Progenitor cell of endocrine pancreas (in vitro differentiated cells): Measurements from ENCODE around the gene NID1. TPM values are rescaled to one million over a fixed set of nuclear protein-coding genes. Genes with fewer than 3 reads are reported as not detected.

Experiments used
- DNase-seq: peaks from one replicate; pipeline ENCODE4 v3.0.0; 2021; ENCODE audit warnings: low spot score; ENCODE audit not compliant: unreplicated experiment
- H3K27ac Mint-ChIP-seq: 2 replicates; pipeline ENCODE4 v1.8.0; 2021; ENCODE audit warnings: mild to moderate bottlenecking, moderate library complexity, mixed read lengths
- H3K27me3 Mint-ChIP-seq: 2 replicates; pipeline ENCODE4 v1.8.0; 2021; ENCODE audit warnings: mixed read lengths
- H3K36me3 Mint-ChIP-seq: 2 replicates; pipeline ENCODE4 v1.8.0; 2022; ENCODE audit warnings: mixed read lengths; ENCODE audit not compliant: insufficient read depth
- H3K4me1 Mint-ChIP-seq: 2 replicates; pipeline ENCODE4 v1.8.0; 2021; ENCODE audit warnings: low read depth, mixed read lengths
- H3K4me3 Mint-ChIP-seq: 2 replicates; pipeline ENCODE4 v1.8.0; 2021; ENCODE audit warnings: low read depth, mild to moderate bottlenecking, moderate library complexity, mixed read lengths
- H3K9me3 Mint-ChIP-seq: 2 replicates; pipeline ENCODE4 v1.8.0; 2021; ENCODE audit warnings: low read depth, mixed read lengths
- CTCF ChIP-seq: fragments of 200-600 bp; sonication (generic); IDR thresholded peaks from one replicate; pipeline ENCODE4 v1.5.0; 2021; ENCODE audit warnings: antibody characterized with exemption, mild to moderate bottlenecking; ENCODE audit not compliant: unreplicated experiment
- total RNA-seq: library from RNA; stranded (reverse); gene quantifications from 2 replicates; pipeline ENCODE4 v1.2.1, GENCODE V29; 2021

The NID1 gene
- total RNA-seq, 1 donor from 2014 or later, result 21.0 TPM

GRCh38 chr1:235942979-235943575 lies 121.8 kb downstream of the NID1 start:
- peaks cover 15% of the 10 kb centered on the region for H3K4me1 Mint-ChIP-seq
- no peak overlapping the region for H3K4me3 Mint-ChIP-seq
- peaks cover 3% of the 10 kb centered on the region for H3K27me3 Mint-ChIP-seq
- H3K9me3 Mint-ChIP-seq, result peaks cover 3% of the 10 kb centered on the region
- no peak overlapping the region for H3K27ac Mint-ChIP-seq
- H3K36me3 Mint-ChIP-seq, result no peaks in the 10 kb centered on the region
- DNase-seq, result no peak
- no peak for TF ChIP-seq CTCF

- H3K27me3 Mint-ChIP-seq, result peaks cover 3% of the 10 kb centered on the region
Observed at GRCh38 chr1:235942625-235942934, 122.3 kb downstream of the NID1 start.

DNA sequence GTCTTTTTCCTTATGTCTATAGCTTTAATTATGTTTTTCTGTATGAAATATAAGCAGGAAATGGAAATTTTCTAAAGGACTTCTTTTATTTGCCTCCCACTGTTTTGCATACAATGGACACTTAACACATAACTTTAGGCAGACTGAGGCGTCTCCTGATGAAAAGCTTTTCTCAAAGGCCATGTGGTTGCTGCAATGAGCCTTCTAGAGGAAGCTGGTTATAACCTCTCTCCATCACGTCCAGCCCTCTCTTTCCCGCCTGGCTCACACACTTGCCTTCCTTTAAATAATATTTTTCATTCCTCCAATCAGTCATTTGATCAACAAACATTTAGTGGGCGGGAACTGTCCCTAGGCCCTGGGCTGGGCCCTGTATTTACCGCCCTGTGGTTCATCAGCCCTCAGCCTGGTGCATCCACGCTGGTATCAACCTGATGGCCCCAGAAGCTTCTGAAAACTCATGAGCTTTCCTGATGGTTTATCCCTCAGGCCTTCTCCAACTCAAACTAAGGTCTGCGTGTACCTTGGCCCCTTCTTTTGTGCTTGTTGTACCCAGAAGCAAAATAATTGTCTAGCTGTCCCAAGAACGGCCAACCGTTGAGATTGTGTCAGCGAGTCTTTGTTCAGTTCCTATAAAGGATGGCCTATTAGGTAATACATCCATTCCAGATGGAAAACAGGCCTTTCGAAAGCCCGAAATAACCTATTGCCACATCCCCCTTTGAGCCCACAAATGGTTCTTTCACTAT lies 122.8 kb downstream of the NID1 start:
- Mint-ChIP-seq H3K27ac (peak overlapping the region; percentile 66), H3K4me1 (peaks cover 13% of the 10 kb centered on the region), H3K4me3 (no peak overlapping the region), H3K9me3 (peaks cover 3% of the 10 kb centered on the region), H3K36me3 (no peaks in the 10 kb centered on the region), H3K27me3 (peaks cover 3% of the 10 kb centered on the region)
- DNase-seq, result no peak
- no peak for TF ChIP-seq CTCF

More at GRCh38 chr1:235942625-235942934, 122.3 kb downstream of the NID1 start:
- no peak for DNase-seq
- no peak overlapping the region for H3K4me3 Mint-ChIP-seq
- H3K27ac Mint-ChIP-seq, result no peak overlapping the region
- no peaks in the 10 kb centered on the region for H3K36me3 Mint-ChIP-seq
- peaks cover 3% of the 10 kb centered on the region for H3K9me3 Mint-ChIP-seq
- peaks cover 13% of the 10 kb centered on the region for H3K4me1 Mint-ChIP-seq
- TF ChIP-seq CTCF, result no peak

DNA sequence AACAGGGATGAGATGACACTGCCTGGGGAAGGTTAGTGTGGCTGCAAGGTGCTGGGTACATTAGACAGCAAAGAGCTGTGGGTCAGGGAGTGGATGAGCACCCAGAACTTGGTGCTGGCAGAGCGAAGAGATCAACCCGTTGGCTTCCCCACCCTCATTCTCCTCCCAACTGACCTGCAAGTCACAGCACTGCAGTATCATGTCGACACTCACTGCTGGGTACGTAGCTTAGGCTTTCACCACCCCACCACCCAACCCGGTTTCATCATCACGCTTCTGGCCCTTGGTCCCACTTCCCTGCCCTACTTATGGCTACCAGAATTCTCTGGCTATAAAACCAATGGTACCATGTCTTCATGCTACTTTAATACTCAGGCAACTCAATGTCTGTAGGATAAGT lies 124.6 kb downstream of the NID1 start:
- TF ChIP-seq CTCF, result no peak

GRCh38 chr1:235939480-235939775 lies 125.5 kb downstream of the NID1 start:
- H3K36me3 Mint-ChIP-seq, result no peaks in the 10 kb centered on the region
- H3K4me1 Mint-ChIP-seq, result peaks cover 11% of the 10 kb centered on the region
- no peak for TF ChIP-seq CTCF
- no peak overlapping the region for H3K4me3 Mint-ChIP-seq
- peak overlapping the region; percentile 66 for H3K27ac Mint-ChIP-seq
- peaks cover 3% of the 10 kb centered on the region for H3K27me3 Mint-ChIP-seq
- H3K9me3 Mint-ChIP-seq, result peaks cover 3% of the 10 kb centered on the region
- DNase-seq, result no peak

More for the DNA sequence above, 124.6 kb downstream of the NID1 start:
- DNase-seq, result no peak
- H3K36me3 Mint-ChIP-seq, result no peaks in the 10 kb centered on the region
- H3K27me3 Mint-ChIP-seq, result peaks cover 3% of the 10 kb centered on the region
- no peak overlapping the region for H3K4me3 Mint-ChIP-seq
- H3K4me1 Mint-ChIP-seq, result peaks cover 11% of the 10 kb centered on the region
- peaks cover 3% of the 10 kb centered on the region for H3K9me3 Mint-ChIP-seq
- no peak overlapping the region for H3K27ac Mint-ChIP-seq
